HG03060 (cell line): ENCODE measurements around the gene FOXI1.
"Not testable (repeated sequence)": the region's sequence is repeated elsewhere in the genome, so short reads cannot be mapped to it uniquely, and the experiment has no call there.

Experiments used
- ATAC-seq: cut with Tn5 transposase; IDR thresholded peaks from one replicate; pipeline ENCODE4 v1.9.1; 2021; ENCODE audit warnings: low read depth, moderate number of reproducible peaks; ENCODE audit not compliant: unreplicated experiment

FOXI1 gene

DNA sequence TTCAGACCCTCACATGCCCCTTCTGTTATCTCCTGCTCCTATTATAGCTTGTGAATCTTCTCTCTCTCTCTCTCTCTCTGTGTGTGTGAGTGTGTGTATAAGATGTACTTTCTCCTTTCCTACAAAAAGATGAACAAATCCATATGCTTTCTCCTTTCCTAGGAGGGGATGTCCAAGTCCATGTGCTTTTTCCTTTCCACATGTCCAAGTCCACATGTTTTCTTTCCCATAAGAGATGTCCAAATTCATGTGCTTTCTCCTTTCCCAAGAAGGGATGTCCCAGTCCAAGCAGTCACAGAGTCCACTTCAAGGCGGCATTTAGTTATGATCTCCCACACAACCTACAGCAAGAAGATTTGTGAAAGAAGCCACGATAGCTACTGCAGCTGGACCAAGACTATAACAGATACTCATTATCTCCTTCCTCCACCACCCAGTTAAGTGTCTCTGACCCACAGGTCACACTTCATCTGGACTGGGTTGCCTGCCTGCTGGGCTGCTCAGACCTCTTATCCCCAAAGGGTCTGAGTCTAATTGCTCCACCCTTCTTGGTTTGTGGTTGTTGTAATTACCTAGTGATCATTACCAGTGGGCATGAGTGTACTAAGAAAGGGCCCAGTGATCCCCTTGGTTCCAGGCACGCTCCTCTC lies 18.4 kb upstream of the FOXI1 start:
- no peak for ATAC-seq

DNA sequence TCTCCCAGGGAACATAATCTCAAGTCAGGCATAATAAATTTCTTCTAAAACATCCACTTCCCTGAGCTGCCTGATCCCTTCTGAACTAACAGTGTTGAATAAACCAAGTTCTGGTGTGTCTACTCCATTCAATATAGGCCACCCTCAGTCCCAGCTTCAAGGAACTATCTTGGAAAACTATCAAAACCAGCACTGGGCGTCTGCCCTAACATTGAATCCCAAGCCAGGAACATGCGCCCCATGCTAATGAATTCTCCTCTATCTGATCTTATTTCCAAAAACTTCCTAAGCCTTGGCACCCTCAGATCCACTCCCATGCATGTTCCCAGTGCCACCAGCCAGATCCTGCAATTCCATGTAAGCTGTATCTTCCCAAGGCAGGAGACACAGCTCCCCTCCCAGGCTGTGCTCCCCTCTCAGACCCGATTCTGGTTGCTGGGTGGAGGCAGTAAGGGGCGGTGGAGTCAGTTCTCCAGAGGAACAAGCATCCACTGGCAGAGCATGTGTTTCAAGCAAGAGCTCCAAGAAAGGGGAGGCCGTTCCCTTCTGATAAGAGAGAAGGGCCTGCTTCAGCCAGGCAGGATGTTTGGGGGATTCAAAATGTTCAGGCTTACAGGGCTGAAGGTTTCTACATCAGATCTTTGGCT lies 13.1 kb upstream of the FOXI1 start:
- no peak for ATAC-seq

DNA sequence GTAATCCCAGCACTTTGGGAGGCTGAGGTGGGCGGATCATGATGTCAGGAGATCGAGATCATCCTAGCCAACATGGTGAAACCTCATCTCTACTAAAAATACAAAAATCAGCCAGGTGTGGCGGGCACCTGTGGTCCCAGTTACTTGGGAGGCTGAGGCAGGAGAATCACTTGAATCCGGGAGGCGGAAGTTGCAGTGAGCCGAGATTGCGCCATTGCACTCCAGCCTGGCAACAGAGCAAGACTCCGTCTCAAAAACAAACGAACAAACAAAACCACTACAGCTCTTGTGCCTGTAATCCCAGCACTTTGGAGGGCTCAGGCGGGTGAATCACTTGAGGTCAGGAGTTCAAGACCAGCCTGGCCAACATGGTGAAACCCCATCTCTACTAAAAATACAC lies 11.4 kb upstream of the FOXI1 start:
- not testable (repeated sequence) for ATAC-seq

DNA sequence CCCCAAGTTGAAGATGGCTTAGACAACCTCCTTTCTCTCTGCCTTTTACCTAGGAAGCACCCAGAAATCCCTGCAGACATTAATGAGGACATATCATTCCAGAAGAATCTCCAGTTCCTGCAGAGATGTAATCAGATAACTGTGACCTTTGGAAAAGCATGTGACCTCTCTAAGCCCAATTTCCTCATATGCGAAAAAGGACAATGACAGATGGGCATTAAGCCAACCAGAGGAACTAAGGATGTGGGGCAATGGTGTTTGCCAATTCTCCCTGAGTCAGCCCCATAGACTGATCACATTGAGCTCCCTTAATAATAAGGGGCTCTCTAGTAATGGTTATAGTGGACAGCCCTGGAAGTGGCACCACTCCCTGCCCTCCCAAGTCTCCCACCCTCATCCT lies 10.1 kb upstream of the FOXI1 start:
- ATAC-seq, result no peak

DNA sequence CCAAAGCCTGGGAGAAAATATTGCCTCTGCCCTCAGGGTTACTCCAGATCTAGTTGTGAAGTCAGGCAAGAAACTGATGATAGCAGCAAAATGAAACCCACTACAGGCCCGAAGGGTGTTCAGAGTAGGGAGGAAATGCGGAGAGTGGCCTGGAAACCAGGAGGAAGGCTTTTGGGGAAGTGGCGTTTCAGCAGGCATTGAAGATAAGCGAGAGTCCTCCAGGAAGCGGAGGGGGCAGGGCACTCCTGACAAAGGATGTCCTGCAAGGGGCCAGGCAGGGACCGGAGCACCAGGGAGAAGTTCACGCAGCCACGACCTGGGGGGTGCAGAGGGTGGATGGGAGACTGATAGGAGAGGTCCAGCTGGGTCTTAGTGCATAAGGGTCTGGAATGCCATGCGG lies 7.8 kb upstream of the FOXI1 start:
- ATAC-seq, result no peak

DNA sequence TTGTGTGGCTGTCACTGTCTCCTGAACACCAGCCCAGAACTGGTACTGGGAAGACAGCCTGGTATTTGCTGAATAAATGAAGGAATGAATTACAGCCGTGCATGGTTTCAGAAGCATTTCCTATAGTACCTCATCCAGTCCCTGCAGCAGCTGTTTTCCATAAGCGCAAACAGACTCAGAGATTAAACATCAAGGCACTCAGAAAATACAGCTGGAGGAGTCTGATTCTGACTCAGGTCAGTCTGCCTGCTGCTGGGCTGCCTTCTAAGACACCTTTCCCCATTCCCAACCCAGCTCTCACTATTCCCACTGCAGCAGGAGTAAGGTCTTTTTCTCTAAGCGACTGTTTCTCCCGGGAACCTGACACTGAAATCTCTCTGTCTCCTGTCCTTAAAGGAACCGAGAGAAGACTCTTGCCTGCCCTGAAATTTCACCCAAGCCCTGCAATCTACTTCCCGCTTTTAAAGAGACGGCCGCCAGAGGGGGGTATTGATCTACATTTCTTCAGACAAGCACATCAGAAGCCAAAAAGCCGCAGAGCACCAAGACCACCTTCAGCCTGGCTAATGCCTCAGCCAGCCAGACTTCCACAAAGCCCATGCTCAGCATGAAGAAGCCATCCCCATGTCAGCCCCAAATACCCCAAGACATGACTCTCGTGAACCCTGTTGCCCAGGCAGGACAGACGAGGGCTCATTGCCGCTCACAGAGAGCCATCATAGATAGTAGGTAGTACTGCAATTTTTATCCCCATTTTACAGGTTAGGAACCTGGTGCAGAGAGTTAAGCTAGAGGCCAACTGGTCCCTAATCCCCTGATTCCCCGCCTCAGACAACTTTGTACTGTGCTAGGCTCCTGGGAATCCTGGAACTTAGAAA lies 5.4 kb upstream of the FOXI1 start:
- no peak for ATAC-seq

DNA sequence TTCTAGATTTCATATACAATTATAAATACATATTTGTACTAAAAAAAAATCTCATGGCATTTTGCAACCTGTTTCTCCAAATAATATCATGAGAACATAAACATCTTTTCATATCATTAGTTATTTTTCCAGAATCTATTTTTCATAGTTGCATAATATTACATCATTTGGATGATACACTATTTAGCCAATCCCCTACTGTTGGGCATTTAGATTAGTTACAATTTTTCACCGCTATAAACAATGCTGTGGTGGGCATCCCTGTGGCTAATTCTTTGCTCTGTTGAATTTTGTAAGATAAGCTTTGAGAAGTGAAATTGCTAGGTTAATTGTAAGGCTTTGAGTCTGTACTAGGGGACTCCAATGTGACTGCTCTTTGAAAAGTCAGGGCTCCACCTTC lies 2.2 kb upstream of the FOXI1 start:
- no peak for ATAC-seq

DNA sequence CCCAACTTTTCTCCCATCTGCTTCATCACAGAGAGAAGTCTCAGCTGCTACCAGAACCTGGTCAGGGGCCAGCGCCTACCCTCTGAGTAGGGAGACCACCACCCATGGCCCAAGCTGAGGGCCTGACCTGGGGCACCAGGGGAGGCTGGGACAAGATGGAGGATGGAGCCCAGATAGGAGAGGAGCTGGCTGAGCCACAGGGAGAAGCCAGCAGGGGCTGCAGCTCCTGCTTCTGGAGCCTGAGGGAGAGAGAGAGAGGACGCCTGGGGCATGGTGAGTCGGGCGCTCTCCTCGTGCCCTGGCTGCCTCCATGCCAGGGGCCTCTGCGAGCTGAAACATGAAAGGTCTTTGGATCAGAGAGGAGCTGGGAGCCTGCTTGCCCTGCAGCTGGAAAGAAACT lies 1.4 kb upstream of the FOXI1 start:
- ATAC-seq, result no peak

DNA sequence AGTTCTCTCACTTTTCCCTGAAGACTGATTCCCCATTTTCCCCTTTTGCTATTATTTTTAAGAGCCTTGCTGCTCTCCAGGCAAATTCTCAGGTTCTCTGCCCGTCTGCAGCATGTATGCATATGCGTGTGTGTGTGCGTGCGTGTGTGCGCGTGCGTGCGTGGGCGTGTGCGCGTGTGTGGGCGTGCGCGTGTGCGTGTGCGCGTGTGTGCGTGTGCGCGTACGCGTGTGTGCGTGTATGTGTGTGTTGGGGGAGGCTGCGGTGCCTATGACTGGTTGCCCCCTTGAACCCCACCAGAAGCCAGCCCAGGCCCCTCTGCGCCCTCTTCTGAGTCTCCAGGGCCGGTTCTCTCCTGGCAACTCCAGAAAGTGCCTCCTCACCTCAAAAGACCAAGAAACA lies 987 bp upstream of the FOXI1 start:
- no peak for ATAC-seq

DNA sequence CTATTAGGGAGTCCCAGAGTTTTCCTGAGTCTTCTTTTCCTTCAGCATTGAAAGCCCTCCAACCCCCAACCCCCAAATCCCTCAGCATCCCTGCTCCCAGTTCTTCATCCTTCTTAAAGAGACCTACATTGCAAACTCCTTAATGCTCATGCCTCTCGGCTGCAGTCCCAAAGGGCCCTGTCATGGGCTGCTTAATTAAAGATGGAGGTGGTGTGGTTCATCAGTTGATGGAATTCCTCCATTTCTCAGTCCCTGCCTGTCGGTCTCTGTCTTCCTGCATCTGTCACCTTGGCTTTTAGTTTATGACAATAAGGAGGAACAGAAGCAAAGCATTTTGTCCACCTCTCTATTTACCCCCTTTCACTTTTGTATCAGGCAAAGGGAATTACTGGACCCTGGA lies 2.0 kb downstream of the FOXI1 start:
- no peak for ATAC-seq

DNA sequence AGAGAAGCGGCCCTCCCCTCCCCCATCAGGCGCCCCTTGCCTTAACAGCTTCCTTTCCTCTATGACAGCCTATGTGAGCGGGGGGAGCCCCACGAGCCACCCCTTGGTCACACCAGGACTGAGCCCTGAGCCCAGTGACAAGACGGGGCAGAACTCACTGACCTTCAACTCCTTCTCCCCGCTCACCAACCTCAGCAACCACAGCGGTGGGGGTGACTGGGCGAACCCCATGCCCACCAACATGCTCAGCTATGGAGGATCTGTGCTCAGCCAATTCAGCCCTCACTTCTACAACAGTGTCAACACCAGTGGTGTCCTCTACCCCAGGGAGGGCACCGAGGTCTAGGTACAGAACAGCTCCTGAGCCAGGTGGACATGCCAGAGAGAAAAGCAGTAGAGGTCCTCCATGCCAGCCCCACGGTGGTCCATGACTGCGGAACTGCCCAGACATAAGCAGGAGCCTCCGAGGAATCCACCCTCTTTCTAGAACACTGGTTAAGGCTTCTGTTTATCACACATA lies 2.6 kb downstream of the FOXI1 start:
- ATAC-seq, result no peak

DNA sequence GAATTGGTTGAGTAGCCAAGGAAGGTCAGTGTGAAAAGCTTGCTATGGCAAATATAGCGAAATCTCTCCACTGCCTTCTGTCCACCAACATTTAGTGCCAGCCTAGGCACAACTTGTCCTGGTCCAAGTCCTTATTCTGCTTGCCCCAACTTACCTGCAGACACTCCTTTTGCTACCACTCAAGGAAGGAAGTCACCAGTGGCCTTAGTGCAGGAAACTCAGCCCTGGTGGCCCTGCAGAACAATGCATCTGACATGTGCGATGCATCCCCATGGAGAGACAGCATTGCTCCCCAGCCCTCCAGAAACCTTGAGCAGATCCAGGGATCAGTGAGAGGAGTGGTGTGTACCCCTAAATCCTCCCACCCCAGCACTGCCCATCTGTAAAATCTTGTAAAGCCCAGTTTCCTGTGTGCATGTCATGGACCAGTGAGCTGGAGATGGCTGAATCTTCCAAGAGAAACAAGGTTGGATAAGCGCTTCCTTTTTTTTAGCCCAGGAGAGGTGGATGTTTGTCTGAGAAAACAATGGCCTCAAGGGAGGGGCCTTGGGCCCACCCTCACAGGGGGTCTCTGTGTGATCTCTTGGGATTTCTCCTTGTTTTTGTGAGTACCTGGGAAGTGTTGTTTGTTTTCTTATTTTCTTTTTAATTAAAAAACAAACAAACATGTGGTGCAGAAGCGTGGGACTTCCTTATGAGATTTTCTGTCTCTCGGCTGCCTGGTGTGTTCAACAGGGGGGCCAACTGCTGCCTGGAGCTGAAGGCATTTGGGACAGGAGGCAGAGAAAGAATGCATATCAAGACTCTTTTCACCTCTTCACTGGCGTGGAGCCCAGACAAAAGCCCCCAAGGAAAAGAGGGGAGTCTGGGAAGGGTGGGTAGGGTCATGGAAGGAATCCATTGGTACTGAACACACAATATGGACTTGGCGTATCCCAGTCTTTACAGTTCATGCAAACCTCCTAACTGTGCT lies 3.6 kb downstream of the FOXI1 start:
- no peak for ATAC-seq

DNA sequence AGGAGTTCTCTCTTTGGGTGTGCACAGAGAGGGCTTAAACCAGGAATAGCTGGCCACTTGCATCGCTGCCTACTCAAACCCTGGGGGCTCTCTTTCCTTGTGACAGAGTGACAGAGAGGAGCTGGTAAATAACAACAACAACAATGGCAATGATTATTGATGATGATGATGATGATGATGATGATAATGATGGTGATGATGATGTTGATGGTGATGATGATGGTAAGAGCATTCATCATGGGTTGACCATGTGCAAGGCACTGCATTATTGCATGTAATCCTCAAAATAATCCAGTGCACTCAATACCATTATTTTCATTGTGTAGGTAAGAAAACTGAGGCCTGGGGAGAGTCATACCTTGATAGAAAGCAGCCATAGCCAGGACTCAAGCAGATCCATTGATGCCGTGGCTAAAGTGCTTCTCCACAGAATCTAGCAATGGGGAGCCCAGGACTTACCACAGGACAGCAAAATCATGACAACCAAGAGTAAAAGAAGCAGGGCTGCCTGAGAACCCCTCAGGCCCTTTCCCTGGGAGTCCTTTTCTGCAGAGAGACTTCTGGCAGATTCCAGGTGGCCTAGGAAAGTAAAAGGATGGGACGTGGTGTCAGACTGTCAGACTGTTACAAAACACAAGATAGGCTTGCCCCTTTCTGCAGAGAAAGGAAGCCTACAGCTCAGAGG lies 4.8 kb downstream of the FOXI1 start:
- no peak for ATAC-seq

DNA sequence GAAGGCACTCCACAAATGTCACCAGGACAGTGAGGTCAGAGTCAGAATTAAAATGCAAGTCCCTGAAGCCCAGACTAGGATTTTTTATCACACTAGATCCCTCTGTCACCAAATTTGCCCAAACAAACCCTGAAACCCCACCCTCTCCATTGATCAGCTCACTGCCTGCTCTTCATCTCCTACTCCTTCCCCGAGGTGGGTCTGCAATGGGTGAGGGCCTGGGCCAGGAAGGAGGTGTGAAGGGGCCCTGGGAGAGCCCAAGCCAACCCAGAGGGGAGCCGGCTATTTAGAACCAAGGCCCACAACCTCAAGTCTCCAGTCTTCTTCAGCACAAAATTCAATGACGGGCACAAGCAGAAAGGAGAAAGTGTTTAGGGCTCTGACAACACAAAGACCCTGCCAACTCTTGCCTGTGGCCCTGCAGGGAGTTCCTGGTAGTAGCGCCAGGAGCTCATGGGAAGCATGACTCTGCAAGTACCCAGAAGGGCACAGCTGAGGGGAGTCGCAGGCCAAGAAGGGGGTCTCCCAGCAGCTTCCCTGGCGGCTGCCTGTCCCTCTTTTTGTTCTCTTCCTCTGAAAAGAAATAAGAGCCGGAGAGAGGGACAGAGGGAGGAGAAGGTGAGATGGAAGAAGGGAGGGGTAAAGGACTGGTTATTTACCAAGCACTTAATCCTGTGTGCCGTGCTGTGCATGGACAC lies 5.5 kb downstream of the FOXI1 start:
- ATAC-seq, result no peak

DNA sequence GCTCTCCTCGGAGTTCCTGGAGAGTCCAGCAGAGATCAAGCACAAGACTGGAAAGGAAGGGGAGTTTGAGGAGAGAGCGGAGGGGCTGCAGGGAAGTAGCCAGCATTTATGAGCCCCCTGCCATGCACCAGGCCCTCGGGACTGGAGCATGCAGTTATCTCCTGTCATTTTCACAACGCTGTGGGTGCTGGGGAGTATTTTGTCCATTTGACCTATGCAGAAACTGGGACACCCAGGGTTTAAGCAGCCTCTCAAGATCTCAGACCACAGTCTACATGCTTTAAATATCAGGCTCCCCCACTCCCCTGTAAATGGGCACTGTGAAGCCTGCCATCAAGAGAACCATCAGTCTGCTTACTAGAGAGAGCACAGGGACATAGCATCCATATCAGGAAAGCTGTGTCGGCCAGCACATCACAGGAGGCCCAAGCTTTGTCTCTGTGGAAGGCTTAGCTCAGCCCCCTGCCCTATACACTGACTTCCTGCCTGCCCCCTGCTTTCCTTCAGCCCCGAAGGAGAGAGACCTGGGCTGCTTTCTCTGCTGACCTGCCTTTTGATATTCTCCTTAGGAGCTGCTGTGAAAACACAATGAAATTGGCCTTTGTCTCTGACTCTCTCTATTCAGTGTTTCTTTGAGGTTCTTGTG lies 7.3 kb downstream of the FOXI1 start:
- ATAC-seq, result no peak

DNA sequence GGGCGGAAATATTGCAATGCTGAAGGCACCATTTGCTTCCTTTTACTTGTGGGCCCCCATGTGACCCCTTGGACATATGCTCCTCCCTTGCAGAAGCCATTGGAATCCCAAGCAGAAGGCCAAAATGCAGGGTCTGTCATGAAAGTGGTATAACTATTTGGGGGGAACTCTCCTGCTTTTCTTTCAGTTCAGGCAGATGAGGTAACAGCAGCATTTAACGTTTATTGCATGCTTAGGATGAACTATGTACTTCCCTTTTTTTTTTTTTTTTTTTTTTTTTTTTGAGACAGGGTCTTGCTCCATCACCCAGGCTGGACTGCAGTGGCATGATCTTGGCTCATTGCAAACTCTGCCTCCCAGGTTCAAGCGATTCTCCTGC lies 7.8 kb downstream of the FOXI1 start:
- ATAC-seq, result no peak

DNA sequence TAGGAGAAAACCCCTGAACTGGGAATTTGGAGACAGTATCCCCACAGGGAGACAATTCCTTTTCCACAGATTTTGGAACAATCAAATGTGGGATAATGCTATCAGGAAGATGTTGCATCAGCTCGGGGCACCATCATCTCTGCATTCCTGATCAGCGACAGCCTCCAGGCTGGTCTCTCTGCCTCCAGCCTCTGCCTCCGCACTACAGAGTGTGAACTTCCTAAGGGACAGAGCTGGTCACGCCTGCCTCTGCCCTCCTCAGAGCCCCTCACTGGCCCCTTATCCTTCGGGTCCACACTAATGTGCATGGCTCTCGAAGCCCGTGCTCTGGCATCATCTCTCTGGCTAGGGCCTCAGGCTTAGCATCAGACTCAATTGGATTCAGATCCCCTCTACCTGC lies 8.6 kb downstream of the FOXI1 start:
- no peak for ATAC-seq

DNA sequence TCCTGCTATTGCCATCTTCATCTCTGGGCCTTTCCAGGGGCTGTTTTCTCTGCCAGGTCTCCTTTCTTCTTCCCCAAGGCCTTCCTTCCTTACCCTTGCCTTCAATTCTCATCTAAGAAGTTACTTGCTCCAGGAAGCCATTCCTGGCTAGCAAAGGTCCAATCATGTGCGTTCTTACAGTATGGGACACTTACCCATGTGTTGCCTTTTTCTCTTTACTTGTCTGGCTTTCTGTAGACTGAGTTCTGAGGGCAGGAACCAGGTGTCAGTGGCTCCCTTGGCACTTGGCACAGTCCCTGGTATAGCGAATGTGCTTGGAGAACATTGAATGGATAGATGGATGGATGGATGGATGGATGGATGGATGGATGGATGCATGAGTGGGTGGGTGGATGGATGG lies 10.2 kb downstream of the FOXI1 start:
- no peak for ATAC-seq

DNA sequence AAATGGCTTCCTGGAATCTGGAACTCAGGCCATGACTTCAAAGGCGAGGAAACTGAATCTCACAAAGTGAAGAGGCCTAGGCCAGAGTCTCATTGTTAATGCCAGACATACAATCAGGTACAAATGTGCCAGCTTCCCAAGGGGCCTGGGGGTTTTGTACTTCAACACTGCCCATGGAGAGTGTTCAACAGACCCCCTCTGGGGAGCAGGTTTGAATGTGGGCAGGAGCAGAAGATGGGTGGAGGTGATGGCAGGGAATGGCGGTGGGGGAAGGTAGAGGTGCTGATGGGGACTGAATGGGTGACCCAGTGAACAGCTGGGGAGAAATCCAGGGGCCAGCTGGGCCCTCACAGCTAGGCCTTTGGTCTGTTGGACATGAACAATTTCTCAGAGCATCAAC lies 12.0 kb downstream of the FOXI1 start:
- no peak for ATAC-seq
